Lower leg skin (tissue), 3 donors: Measurements from ENCODE around the gene CNPPD1.

Experiments
- CTCF ChIP-seq, 3 donors: fragments of 450-650 bp; IDR thresholded peaks; one replicate each; pipeline ENCODE4 v1.5.1; 2016; ENCODE audit warnings: antibody characterized with exemption in 3 of 3, mild to moderate bottlenecking in 3 of 3, moderate library complexity in 2 of 3
- POLR2A ChIP-seq, 2 donors: fragments of 450-650 bp; IDR thresholded peaks; one replicate each; pipeline ENCODE4 v1.6.1; 2016 to 2017; ENCODE audit warnings: antibody characterized with exemption in 2 of 2, mild to moderate bottlenecking in 1 of 2, moderate library complexity in 1 of 2

DNA sequence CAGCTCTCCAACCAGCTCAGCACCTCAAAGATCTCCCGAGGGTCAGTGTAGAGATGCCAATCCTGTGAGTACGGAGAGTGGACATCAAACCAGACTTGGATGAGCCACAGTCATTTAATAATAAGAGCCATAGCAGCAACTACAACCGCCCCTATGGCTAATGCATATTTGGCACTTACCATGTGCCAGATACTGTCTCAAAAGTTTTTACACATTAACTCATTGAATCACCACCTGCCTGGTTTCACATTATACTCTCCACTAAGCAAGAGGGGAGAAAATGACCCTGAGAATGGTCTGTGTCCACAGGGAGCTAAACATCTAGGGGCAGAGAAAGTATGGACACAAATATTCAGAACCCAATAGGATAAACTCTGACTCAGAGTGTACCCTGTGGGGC, 2.6 kb downstream of the CNPPD1 start:
- TF ChIP-seq CTCF (IDR thresholded peaks at IDR 0.05) (no peak), POLR2A (IDR thresholded peaks at IDR 0.05) (no peak)
